Activated naive CD4-positive, alpha-beta T cell treated with Interleukin-2 at 50 U/mL for 16 hours (primary cell): ENCODE data around the gene ADAM22.
"Not testable (repeated sequence)": the region's sequence is repeated elsewhere in the genome, so short reads cannot be mapped to it uniquely, and the experiment has no call there.

ENCODE experiments used
- DNase-seq: peaks from one replicate; pipeline ENCODE4 v3.0.0-alpha.2; 2020

The ADAM22 gene

DNA sequence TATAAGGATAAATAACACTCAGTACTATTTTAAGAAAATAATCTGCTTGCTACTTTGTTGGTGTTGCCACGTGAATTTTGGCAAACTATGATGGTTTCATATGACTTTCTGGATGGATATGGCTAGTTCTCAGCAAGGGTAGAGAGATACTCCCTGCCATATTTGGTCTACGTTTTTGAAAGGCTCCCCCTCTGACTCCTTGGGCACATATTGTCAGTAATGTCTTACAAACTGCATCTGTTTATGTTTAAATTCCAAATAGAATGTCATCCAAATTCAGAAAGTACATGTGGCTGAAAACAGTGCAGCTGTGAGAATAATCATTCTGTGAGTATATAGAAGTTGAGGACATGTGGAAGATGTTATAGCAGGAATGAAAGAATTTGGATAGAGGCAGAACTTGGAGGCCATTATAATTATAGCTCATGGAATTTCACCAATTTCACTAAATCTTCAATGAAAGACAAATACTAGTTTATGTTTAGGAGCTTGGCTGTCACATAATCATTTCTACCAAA, 178.0 kb downstream of the ADAM22 start:
- DNase-seq = no peak

DNA sequence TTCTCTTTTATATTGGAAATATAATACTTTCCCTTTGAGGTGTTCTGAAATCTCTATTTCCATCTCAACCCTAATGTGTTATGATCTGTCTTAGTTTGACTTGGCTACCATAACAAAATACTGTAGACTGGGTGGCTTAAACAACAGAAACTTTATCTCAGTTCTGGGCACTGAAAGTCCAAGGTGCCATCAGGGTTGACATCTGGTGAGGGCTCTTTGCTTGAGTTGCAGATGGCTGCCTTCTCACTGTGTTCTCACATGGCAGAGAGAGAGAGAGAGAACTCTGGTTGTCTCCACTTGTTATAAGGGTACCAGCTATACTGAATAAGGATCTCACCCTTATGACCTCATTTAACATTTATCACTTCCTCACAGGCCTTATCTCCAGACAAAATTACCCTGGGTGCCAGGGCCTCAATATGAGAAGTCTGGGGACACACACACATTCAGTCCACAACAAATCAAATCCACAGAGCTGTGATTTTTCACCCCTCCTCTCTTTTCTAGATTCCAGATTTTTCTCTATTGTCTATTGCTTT, 181.3 kb downstream of the ADAM22 start:
- DNase-seq = no peak

DNA sequence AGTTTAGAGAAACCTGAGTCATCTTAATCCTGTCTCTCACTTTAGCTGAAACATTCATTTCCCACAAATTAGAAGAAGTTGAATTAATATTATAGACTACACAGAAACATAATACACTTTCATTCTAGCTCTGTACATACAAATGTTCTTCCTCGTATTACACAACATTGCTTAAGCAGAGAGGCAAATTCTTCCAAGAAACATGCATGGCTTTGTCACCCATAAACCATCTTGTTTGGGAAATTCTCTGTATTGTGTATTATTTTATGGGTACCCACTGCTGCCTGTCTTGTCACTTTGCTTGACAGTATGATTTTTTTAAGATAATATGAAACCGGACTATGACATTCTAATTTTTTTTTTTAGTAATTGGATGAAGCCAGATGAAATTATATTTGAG, 181.8 kb downstream of the ADAM22 start:
- DNase-seq = no peak

GRCh38 chr7:88116235-88116795, 182.3 kb downstream of the ADAM22 start:
- DNase-seq = no peak

DNA sequence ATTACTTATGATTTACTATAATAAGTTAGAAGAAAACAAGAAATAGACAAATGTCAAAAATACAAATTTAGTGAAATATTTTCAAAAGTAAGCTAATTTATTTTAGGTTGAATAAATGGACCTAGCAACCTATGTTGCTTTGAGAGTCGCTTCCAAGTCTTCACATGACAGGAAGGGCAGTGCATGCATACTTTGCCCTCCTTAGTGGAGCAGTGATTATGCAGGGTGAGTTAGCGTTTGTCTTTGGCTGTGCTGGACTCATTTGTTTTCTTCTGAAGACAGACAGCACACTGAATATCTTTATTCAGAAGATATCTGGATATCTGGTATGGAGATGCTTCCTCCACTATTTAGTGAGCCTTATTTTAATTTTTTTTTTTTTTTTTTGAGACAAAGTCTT, 183.3 kb downstream of the ADAM22 start:
- no peak for DNase-seq

DNA sequence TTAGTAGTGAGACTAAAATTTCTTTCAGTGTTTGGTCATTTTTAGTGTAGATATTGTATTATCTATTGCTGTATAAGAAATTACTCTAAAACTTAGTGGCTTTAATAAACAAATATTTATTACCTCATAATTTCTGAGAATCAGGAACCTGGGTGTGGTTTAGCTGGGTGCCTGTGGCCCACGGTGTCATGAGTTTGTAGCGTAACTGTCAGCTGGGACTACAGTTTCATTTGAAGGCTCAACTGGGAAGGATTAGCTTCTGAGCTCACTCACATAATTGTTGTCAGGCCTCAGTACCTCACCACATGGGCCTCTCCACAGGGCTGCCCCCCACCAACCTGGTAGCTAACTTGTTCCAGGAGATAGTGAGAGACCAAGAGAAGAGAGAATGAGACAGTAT, 187.3 kb downstream of the ADAM22 start:
- no peak for DNase-seq

DNA sequence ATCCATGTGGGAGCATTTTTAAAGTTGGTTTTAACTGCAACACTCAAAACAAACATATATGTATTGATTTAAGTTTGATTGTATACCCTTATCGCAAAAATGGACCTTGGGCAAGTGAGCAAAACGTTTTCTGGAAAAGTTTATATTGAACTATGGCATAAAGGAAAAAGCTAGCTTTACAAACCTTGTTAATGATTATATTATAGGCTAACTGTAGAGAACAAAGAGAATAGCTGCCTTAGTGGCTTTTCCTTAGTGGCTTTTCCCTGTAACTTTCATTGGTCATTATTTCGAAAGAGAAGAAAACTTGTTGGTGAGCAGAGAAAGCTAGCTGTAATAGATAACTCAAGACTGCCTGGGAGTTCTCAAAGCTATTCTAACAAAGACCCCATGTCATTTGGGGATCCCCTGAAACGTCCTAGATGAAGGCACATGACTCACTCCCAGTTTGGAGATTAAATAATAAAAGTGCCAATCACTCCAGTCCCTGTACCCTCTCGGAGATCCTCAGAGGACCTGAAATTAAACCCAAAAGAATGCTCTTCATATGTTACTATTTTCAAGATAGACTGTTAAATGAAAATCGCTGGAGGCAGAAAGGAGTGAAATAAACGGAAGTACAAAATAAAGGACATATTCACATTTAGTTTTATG, 193.7 kb downstream of the ADAM22 start:
- no peak for DNase-seq

DNA sequence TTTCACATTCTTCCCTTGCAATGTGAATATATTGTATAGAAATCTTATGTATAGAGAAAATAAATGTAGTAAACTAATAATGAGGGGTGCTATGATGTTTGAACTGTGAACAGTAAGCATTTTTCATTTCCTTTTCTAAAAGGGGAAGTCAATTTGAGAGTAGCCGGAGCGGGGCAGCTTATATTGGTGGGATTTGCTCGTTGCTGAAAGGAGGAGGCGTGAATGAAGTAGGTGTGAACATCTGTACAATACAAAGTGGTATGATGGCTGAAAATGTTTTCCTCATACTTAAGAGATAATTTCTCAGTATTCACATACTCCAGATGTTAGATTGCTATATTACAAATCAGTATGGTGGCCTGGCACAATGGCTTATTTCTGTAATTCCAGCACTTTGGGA, 198.7 kb downstream of the ADAM22 start:
- DNase-seq = no peak

DNA sequence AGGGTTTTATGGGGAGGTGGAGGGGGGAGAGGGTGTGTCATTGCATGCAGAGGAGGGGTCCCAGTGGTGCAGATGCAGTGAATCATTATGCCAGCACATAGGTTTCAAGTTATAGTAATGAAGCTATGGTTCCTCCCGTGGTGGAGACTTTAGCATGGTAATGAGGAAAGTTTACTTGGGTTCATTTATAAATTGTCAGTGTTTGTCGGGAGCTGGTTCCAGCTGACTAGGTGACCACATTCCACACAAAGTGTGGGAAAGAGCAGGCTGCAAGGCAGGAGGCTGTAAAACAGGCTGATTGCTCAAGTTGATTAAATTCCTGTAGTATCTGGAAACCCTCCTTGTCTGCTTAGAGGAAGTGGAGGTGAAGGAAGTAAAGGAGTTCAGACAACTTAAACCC, 206.9 kb downstream of the ADAM22 start:
- no peak for DNase-seq

- no peak for DNase-seq
Measured at GRCh38 chr7:88141479-88141878, 207.4 kb downstream of the ADAM22 start.

GRCh38 chr7:88141953-88142352, 207.9 kb downstream of the ADAM22 start:
- DNase-seq = no peak

DNA sequence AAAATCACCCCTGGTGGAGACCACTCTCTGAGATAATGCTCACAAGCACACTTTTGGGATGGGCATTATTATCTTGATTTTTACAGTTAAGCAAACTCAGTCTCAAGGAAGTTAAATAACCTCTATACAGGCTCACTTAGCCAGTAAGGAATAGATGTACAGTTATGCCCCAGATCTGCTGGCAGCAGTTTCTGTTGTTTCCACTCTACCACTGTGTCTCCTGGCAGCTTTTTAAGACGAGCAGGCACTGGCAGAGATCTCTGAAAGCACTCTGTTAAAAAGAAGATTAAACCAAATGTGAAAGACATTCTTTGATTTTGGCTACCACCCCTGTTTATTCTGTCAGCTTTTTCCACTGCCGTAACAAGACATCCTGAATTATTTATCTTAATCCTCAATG, 212.6 kb downstream of the ADAM22 start:
- DNase-seq = no peak

GRCh38 chr7:88147341-88147740, 213.3 kb downstream of the ADAM22 start:
- DNase-seq = no peak

- DNase-seq = no peak
Measured at GRCh38 chr7:88147949-88148348, 213.9 kb downstream of the ADAM22 start.

- no peak for DNase-seq
Measured at GRCh38 chr7:88150033-88150432, 216.0 kb downstream of the ADAM22 start.

- DNase-seq = no peak
Measured at GRCh38 chr7:88151119-88151790, 217.2 kb downstream of the ADAM22 start.

- DNase-seq = no peak
Measured at GRCh38 chr7:88153378-88153777, 219.3 kb downstream of the ADAM22 start.

GRCh38 chr7:88155756-88156155, 221.7 kb downstream of the ADAM22 start:
- no peak for DNase-seq

DNA sequence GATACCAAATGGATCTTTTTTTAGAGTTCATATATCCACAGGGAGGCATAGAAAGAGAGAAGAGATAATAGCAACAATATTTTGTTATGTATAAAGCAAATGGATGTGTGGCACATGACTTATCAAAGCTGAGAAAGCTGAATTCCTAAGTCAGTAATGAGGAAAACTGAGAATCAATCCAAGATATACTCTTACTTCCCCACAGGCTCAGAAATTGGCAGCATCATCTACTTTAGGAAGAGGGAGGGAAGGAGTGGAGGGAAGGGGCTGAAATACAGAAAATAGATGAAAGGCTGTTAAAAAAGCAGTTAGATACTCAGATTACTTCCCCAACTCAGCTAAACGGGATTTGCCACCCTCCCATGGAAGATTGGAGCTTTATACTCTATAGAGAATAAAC, 222.3 kb downstream of the ADAM22 start:
- no peak for DNase-seq

GRCh38 chr7:88159741-88160140, 225.7 kb downstream of the ADAM22 start:
- not testable (repeated sequence) for DNase-seq

DNA sequence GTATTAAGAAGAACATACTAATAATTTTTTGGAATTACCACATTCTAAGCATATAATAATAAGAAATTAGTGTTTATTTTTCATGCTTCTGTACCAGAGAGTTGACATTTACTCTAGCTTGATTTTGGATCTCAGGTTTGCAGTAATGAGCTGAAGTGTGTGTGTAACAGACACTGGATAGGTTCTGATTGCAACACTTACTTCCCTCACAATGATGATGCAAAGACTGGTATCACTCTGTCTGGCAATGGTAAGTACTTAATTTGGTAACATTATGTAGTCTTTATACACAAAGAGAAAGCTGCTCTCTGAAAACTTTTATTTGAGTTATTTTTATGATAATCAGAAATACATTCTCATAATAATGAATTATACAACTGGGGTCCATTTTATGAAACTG, 231.6 kb downstream of the ADAM22 start:
- no peak for DNase-seq

- no peak for DNase-seq
Measured at GRCh38 chr7:88167223-88167622, 233.2 kb downstream of the ADAM22 start.

DNA sequence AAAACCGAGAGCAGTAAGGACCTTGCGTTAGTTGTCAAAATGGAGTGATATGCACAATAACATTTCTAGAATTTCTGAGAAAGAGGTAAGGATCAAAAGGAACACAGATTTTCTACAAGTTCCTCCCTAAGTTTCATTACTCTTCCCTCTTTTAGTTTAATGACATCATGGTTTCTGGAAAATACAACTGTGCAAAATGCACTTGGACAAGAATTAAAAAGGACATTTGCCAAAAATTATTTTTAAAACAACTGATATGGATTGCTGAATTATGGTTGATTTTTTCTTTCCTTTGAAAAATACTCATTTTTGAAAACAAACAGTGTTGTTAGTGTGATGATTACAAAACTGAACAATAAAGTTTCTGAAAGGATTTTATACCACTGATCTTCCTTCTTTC, 233.7 kb downstream of the ADAM22 start:
- DNase-seq = no peak

- DNase-seq = no peak
Measured at GRCh38 chr7:88169717-88170320, 235.8 kb downstream of the ADAM22 start.
